GM21367 (cell line): ENCODE results near the gene ATP6V0D1.

Experiments
- ATAC-seq: cut with Tn5 transposase; IDR thresholded peaks from one replicate; pipeline ENCODE4 v1.9.1; 2021; ENCODE audit not compliant: unreplicated experiment

Gene ATP6V0D1

GRCh38 chr16:67463691-67464090, 17.3 kb downstream of the ATP6V0D1 start:
- no peak for ATAC-seq

- no peak for ATAC-seq
Observed at GRCh38 chr16:67463059-67463458, 17.9 kb downstream of the ATP6V0D1 start.

GRCh38 chr16:67462279-67462655, 18.7 kb downstream of the ATP6V0D1 start:
- ATAC-seq = no peak

- ATAC-seq = no peak
Observed at GRCh38 chr16:67461600-67462278, 19.2 kb downstream of the ATP6V0D1 start.

GRCh38 chr16:67460961-67461360, 20.0 kb downstream of the ATP6V0D1 start:
- no peak for ATAC-seq

- no peak for ATAC-seq
Observed at GRCh38 chr16:67460168-67460567, 20.8 kb downstream of the ATP6V0D1 start.

- no peak for ATAC-seq
Observed at GRCh38 chr16:67459861-67460150, 21.2 kb downstream of the ATP6V0D1 start.

GRCh38 chr16:67459066-67459860, 21.7 kb downstream of the ATP6V0D1 start:
- no peak for ATAC-seq

- no peak for ATAC-seq
Observed at GRCh38 chr16:67458121-67458641, 22.8 kb downstream of the ATP6V0D1 start.

- no peak for ATAC-seq
Observed at GRCh38 chr16:67457611-67458010, 23.3 kb downstream of the ATP6V0D1 start.

GRCh38 chr16:67456391-67457081, 24.4 kb downstream of the ATP6V0D1 start:
- no peak for ATAC-seq

- ATAC-seq = no peak
Observed at GRCh38 chr16:67454852-67455251, 26.1 kb downstream of the ATP6V0D1 start.

- no peak for ATAC-seq
Observed at GRCh38 chr16:67454104-67454503, 26.9 kb downstream of the ATP6V0D1 start.

GRCh38 chr16:67451704-67452435, 29.1 kb downstream of the ATP6V0D1 start:
- ATAC-seq = no peak

GRCh38 chr16:67451061-67451703, 29.8 kb downstream of the ATP6V0D1 start:
- ATAC-seq = no peak

GRCh38 chr16:67449739-67450138, 31.2 kb downstream of the ATP6V0D1 start:
- ATAC-seq = no peak

- no peak for ATAC-seq
Observed at GRCh38 chr16:67449336-67449735, 31.6 kb downstream of the ATP6V0D1 start.

GRCh38 chr16:67448580-67448979, 32.4 kb downstream of the ATP6V0D1 start:
- ATAC-seq = no peak

GRCh38 chr16:67447508-67448076, 33.4 kb downstream of the ATP6V0D1 start:
- no peak for ATAC-seq

GRCh38 chr16:67446968-67447507, 33.9 kb downstream of the ATP6V0D1 start:
- no peak for ATAC-seq
